ENCODE measurements around the gene ELK1.

- TF ChIP-seq CTCF (IDR thresholded peaks at IDR 0.05) (no peak), POLR2A (IDR thresholded peaks at IDR 0.05) (no peak), POLR2AphosphoS5 (IDR thresholded peaks at IDR 0.05; ENCODE audit: insufficient read depth in 1 of 2, low read depth in 1 of 2) (no peak)
Observed at GRCh38 chrX:47632666-47633065, 17.7 kb downstream of the ELK1 start.
